PC-3 (cell line): Measurements from ENCODE around the gene ELF2.
"Not testable (repeated sequence)": the region's sequence is repeated elsewhere in the genome, so short reads cannot be mapped to it uniquely, and the experiment has no call there.

ENCODE experiments used
- EZH2phosphoT487 ChIP-seq: fragments of 300-600 bp; sonication (generic); IDR thresholded peaks from 2 replicates; pipeline ENCODE4 v1.6.1; 2018; ENCODE audit warnings: mild to moderate bottlenecking, antibody characterized with exemption, low read length, borderline replicate concordance
- TF ChIP-seq, protein P1 (sequence below): fragments of 300-600 bp; sonication (generic); conservative IDR thresholded peaks from 2 replicates; pipeline ENCODE4 v1.5.1; 2017; ENCODE audit warnings: antibody characterized with exemption, low read depth, mild to moderate bottlenecking, low read length

GRCh38 chr4:139157977-139158376, 19.0 kb downstream of the ELF2 start:
- TF ChIP-seq, protein P1, sequence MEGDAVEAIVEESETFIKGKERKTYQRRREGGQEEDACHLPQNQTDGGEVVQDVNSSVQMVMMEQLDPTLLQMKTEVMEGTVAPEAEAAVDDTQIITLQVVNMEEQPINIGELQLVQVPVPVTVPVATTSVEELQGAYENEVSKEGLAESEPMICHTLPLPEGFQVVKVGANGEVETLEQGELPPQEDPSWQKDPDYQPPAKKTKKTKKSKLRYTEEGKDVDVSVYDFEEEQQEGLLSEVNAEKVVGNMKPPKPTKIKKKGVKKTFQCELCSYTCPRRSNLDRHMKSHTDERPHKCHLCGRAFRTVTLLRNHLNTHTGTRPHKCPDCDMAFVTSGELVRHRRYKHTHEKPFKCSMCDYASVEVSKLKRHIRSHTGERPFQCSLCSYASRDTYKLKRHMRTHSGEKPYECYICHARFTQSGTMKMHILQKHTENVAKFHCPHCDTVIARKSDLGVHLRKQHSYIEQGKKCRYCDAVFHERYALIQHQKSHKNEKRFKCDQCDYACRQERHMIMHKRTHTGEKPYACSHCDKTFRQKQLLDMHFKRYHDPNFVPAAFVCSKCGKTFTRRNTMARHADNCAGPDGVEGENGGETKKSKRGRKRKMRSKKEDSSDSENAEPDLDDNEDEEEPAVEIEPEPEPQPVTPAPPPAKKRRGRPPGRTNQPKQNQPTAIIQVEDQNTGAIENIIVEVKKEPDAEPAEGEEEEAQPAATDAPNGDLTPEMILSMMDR = not testable (repeated sequence)
- not testable (repeated sequence) for TF ChIP-seq EZH2phosphoT487
